Left hindlimb (tissue), 1 donor: ENCODE results near the gene PSMC2.

Source experiments
- DNase-seq: peaks from one replicate; pipeline ENCODE4 v3.0.0-alpha.2; 2018

Gene PSMC2

GRCh38 chr7:103347507-103348267 is at the start of gene PSMC2:
Gene PSMC2 (plus strand): TSS chr7:103347643. CDS start chr7:103347712, 69 bp downstream.
- DNase-seq = peak; percentile 91

- no peak for DNase-seq
These were observed 49.6 kb upstream of the PSMC2 start for GRCh38 chr7:103297837-103298179.

- DNase-seq = no peak
These were observed 47.8 kb upstream of the PSMC2 start for GRCh38 chr7:103299660-103300059.

- no peak for DNase-seq
These were observed 46.0 kb upstream of the PSMC2 start for GRCh38 chr7:103301441-103301840.

- no peak for DNase-seq
These were observed 39.8 kb upstream of the PSMC2 start for GRCh38 chr7:103307503-103308231.

- no peak for DNase-seq
These were observed 32.6 kb upstream of the PSMC2 start for GRCh38 chr7:103314852-103315251.

GRCh38 chr7:103316380-103316941 is 31.0 kb upstream of the PSMC2 start:
- no peak for DNase-seq

- DNase-seq = no peak
These were observed 30.4 kb upstream of the PSMC2 start for GRCh38 chr7:103317009-103317408.

- no peak for DNase-seq
These were observed 21.7 kb upstream of the PSMC2 start for GRCh38 chr7:103325744-103326143.

- no peak for DNase-seq
These were observed 10.7 kb upstream of the PSMC2 start for GRCh38 chr7:103336761-103337160.

- DNase-seq = no peak
These were observed 8.6 kb upstream of the PSMC2 start for GRCh38 chr7:103338864-103339263.

- DNase-seq = no peak
These were observed 6.0 kb upstream of the PSMC2 start for GRCh38 chr7:103341466-103341865.

GRCh38 chr7:103343332-103343731 is 4.1 kb upstream of the PSMC2 start:
- no peak for DNase-seq

GRCh38 chr7:103343758-103344452 is 3.5 kb upstream of the PSMC2 start:
- DNase-seq = no peak

GRCh38 chr7:103344453-103345149 is 2.8 kb upstream of the PSMC2 start, which contains the start of gene DNAJC2:
Gene DNAJC2 (minus strand): TSS chr7:103344767. CDS start chr7:103344622, 145 bp downstream.
- peak; percentile 90 for DNase-seq

GRCh38 chr7:103346396-103346795 is 1.0 kb upstream of the PSMC2 start:
- no peak for DNase-seq

- DNase-seq = no peak
These were observed 1.0 kb downstream of the PSMC2 start for GRCh38 chr7:103348452-103348851.

- no peak for DNase-seq
These were observed 1.5 kb downstream of the PSMC2 start for GRCh38 chr7:103348959-103349358.

- DNase-seq = no peak
These were observed 2.4 kb downstream of the PSMC2 start for GRCh38 chr7:103349805-103350204.

GRCh38 chr7:103369432-103369831 is 22.0 kb downstream of the PSMC2 start:
- no peak for DNase-seq

- DNase-seq = no peak
These were observed 26.6 kb downstream of the PSMC2 start for GRCh38 chr7:103373866-103374643.
